Measurements from ENCODE around the gene FOXM1.

FOXM1 gene

DNA sequence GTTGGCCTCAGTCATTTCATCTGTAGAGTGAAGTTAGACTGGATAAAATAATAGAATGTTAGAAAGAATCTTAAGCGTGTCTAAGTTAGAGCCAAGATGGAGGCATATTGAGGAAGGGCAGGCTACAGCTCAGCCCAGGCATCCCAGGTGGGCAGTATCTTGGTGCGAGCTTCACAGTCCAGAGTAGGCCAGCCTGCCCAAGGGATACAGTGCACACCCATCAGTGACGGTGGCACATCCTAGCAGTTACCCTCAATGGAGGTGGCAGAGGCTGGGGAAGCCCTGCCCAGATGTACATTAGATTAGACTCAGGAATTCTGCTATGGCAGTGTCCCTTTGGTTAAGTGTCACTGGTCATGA lies 35.2 kb upstream of the FOXM1 start:
- H3K4me3 ChIP-seq (ENCODE audit: low read depth, low read length), result no peak overlapping the region
- no peak for DNase-seq (ENCODE audit: low read depth)
- no peak for TF ChIP-seq CTCF (IDR thresholded peaks at IDR 0.05; ENCODE audit: insufficient read depth, low read depth, low read length, missing control alignments)

DNA sequence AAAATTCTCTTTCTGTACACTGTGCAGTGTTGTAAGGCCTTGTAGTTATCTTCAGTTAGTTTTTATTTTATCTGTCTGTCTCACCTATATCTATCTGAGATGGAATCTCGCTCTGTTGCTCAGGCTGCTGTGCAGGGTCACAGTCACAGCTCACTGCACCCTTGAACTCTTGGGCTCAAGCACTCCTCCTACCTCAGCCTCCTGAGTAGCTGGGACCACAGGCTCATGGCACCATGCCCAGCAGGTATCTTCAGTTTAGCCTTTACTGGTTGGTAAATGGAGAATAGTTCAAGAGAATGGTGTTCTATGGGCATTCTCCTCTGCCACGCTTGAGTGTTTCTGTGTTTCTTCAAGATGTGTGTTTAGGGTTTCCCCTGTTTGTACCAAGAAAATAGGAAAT lies 27.3 kb upstream of the FOXM1 start:
- TF ChIP-seq CTCF (IDR thresholded peaks at IDR 0.05; ENCODE audit: insufficient read depth, low read depth, low read length, missing control alignments), result no peak
- DNase-seq (ENCODE audit: low read depth), result no peak
- no peak overlapping the region for H3K4me3 ChIP-seq (ENCODE audit: low read depth, low read length)

DNA sequence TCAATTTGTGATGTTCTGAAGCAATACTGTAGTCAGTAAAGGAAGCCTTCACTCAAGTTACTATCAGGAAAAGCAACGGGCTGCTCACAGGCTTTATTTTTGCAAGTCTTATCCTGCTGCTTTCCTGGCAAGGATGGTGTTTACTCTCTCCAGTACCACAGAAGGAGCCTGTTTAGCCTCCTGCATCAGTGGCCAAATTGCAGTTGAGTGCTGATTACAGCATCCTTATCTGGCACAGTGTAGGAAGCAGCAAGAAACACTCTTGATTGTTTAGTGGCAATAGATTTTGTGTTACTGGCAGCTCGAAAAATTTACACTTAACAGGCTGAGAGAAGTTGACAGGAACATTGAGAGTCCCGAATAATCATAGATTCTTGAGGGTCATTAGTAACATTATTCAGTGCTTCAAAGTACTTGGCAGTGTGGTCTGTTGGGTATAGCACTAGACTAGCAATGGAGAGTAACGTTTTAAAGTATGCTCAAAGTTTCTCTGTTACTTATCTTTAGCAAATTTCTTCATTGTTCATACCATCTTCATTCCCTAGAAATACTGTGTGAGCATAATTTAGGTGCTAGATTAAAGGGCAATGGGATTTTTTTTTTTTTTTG lies 25.4 kb upstream of the FOXM1 start:
- no peak overlapping the region for H3K4me3 ChIP-seq (ENCODE audit: low read depth, low read length)
- DNase-seq (ENCODE audit: low read depth), result no peak
- no peak for TF ChIP-seq CTCF (IDR thresholded peaks at IDR 0.05; ENCODE audit: insufficient read depth, low read depth, low read length, missing control alignments)

GRCh38 chr12:2900642-2901041 lies 23.7 kb upstream of the FOXM1 start:
- H3K4me3 ChIP-seq (ENCODE audit: low read depth, low read length), result no peak overlapping the region
- no peak for TF ChIP-seq CTCF (IDR thresholded peaks at IDR 0.05; ENCODE audit: insufficient read depth, low read depth, low read length, missing control alignments)
- no peak for DNase-seq (ENCODE audit: low read depth)

DNA sequence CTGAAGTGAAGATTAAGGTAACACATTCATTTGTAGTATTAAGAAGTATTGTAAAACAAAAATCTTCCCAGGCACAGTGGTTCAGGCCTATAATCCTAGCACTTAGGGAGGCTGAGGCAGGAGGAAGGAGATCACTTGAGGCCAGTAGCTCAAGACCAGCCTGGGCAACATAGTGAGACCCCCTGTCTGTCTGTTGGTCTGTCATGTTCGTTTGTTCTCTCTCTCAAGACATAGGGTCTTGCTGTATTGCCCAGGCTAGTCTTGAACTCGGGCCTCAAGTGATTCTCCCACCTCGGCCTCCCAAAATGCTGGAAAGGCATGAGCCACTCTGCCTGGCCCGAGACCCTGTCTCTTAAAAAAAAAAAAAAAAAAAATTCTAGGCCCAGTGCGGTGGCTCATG lies 20.4 kb upstream of the FOXM1 start:
- DNase-seq (ENCODE audit: low read depth), result no peak
- TF ChIP-seq CTCF (IDR thresholded peaks at IDR 0.05; ENCODE audit: insufficient read depth, low read depth, low read length, missing control alignments), result no peak

DNA sequence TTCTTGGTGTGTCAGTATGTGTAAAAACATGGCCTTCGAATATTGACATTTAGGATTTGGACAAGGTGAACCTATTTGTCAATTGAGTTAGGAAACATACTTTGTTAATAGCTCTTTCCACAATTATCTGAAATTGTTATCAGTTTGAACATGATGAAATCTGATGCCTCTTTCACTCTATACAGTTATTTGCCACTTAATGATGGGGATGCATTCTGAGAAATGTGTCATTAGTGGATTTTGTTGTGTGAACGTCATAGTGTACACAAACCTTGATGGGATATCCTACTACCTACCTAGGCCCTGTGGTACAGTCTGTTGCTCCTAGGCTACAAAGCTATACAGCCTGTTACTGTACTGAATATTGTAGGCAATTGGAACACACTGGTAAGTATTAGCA lies 18.5 kb upstream of the FOXM1 start:
- no peak overlapping the region for H3K4me3 ChIP-seq (ENCODE audit: low read depth, low read length)
- no peak for DNase-seq (ENCODE audit: low read depth)
- no peak for TF ChIP-seq CTCF (IDR thresholded peaks at IDR 0.05; ENCODE audit: insufficient read depth, low read depth, low read length, missing control alignments)

More for the DNA sequence above, 20.4 kb upstream of the FOXM1 start:
- no peak overlapping the region for H3K4me3 ChIP-seq (ENCODE audit: low read depth, low read length)

DNA sequence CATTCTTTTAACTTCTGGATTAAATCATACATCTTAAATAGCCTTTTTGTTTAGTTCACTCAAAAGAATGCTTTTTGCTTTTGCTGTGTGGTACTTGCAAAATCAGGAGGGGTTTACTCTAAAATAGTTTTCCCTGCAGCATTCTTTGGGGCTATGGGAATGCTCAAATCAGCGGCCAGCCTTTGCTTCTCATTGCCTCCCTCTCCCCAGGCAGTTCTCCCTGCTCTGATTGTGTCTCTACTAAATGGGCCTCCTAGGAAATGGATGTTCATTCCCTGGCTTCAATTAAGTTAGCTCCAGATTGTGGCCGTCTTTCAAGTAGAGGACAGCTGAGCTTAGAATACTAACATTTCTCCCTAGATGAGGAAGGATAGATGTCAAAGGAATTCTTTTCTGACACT lies 18.1 kb upstream of the FOXM1 start:
- TF ChIP-seq CTCF (IDR thresholded peaks at IDR 0.05; ENCODE audit: insufficient read depth, low read depth, low read length, missing control alignments), result no peak

More for the DNA sequence above, 18.1 kb upstream of the FOXM1 start:
- DNase-seq (ENCODE audit: low read depth), result no peak
- no peak overlapping the region for H3K4me3 ChIP-seq (ENCODE audit: low read depth, low read length)
